Activated CD4-positive, alpha-beta T cell treated with anti-CD3 and anti-CD28 coated beads, Interleukin-2, Interleukin-6, amounts not matched to agents 100 ng/mL and 50 ng/mL, durations not matched to agents 16 hours and 8 hours (primary cell): ENCODE measurements around the gene RNPS1.

Source experiments
- DNase-seq: peaks from one replicate; pipeline ENCODE4 v3.0.0-alpha.2; 2020

The RNPS1 gene

GRCh38 chr16:2210386-2211365, 57.2 kb downstream of the RNPS1 start, which contains the start of gene BRICD5:
Gene BRICD5 (minus strand): TSS chr16:2210863. CDS start chr16:2210833, 30 bp downstream.
- DNase-seq: no peak

- no peak for DNase-seq
These were observed 58.0 kb downstream of the RNPS1 start for GRCh38 chr16:2210009-2210332.

GRCh38 chr16:2209258-2210008, 58.5 kb downstream of the RNPS1 start:
- DNase-seq: no peak

DNA sequence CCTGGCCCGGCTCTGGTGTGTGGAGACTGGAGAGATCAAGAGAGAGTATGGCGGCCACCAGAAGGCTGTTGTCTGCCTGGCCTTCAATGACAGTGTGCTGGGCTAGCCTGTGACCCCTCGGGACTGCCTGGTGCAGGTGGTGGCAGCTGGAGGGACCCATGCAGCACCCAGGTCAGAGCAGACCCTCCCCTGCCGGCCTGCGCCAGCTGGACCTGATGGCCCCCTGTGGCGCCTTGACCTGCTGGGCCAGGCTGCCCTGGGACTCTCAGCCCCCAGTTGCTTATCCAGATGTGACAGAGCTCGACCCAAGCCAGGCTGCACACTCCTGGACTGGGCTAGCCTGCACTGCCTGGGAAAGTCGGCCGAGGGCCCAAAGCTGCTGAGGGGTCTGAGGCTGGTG, 59.2 kb downstream of the RNPS1 start:
- DNase-seq: no peak

DNA sequence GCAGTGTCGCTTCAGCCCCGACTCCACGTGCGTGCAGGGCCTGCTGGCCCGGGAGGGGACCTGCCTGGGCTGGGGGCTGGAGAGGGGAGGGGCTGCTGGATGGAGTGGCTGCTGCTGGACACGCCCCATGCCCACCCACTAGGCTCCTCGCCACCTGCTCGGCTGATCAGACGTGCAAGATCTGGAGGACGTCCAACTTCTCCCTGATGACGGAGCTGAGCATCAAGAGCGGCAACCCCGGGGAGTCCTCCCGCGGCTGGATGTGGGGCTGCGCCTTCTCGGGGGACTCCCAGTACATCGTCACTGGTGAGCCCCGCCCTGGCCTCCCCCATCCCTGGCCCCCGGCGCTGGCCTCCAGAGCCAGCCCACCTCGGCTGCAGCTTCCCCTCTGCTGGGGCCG, 59.6 kb downstream of the RNPS1 start:
- DNase-seq: no peak

DNA sequence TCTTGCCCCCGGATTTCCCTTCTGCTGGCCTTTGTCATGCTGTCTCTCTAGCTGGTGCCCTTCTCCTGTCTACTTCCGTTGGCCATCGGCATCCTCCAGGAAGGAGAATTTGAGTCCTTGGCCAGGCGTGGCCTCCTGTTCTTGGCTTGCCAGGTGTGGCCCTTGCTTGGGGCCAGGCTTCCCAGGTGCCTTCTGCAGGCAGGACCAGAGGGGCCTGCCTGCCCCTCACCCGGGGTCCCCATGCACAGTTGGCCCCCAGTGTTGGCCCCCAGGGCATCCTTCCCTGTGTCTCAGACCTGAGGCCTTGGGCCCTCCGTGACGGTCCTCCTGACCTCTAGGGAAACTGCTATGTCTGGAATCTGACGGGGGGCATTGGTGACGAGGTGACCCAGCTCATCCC, 60.1 kb downstream of the RNPS1 start:
- DNase-seq: no peak

DNA sequence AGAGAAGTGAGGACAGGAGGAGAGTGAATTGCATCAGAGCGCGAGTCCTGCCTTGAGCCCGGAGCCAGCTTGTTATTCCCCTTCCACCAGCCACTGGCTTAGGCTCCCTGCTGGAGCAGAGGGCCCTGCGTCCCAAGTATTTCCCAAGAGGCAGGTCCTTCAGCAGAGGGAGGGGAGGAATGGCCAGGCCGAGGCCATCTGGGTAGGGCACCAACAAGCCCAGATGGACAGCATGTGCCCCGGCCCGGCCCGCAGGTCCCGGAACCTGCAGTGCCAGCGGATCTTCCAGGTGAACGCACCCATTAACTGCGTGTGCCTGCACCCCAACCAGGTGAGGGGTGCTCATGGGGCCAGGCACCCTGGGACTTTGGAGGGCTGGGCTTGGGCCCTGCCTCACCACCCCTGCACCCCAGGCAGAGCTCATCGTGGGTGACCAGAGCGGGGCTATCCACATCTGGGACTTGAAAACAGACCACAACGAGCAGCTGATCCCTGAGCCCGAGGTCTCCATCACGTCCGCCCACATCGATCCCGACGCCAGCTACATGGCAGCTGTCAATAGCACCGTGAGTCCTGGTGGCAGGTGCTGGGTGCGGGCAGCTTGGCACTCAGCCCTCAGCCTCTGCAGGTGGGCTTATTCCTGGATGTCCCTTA, 61.0 kb downstream of the RNPS1 start:
- no peak for DNase-seq

GRCh38 chr16:2206420-2206779, 61.5 kb downstream of the RNPS1 start:
- DNase-seq: no peak

DNA sequence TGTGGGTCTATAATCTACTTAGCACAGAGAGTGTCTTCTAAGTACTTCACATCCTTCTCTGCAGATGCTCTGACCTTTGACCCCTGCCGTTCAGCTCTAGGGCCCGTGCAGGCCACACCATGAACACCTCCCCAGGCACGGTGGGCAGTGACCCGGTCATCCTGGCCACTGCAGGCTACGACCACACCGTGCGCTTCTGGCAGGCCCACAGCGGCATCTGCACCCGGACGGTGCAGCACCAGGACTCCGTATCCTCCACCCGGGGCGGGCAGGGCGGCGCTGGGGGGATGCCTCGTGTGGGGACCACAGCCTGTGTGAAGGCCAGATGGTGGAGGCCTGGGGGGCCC, 62.0 kb downstream of the RNPS1 start:
- no peak for DNase-seq

DNA sequence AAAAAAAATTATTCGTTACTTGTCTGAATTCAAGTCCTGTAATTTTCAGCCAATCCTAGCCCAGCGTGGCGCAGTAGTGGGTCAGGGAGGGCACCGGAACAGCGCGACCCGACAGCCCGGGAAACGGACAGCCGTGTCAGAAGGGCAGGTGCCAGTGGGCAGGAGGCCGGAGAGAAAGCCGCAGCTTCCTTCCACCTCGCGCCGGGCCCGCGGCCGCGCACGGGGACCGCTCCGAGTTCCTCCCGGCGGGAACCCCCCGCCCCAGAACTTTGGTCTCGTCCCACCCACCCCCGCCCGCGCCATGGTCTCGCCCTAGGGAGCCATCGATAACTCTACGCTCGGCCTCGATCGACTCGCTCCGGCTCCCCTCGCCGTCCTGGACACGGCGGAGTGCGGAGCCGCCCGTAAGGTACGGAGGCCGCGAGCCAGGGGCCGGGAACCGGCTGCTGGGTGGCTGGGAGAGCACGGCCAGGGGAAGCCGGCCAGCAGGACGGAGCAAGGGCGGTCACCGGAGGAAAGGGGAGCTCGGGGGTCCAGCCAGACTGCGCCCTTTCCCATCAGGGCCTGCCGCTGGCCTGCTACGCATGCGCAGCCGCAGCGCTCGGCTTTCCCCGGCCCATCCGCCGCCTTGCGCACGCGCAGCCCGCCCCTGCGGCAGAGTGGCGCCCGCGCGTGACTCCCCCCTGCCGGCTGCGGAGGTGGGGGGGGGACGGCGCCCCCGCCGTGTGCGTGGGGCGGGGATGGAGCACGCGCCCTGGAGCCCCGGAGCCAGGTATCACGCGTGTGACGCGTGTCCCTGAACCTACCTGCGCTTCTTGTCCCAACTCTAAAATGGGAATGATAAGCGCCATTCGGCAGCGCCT, 62.6 kb downstream of the RNPS1 start, which contains the start of gene MLST8:
Gene MLST8 (plus strand): TSS at position 351 of the 863 bp plus-strand sequence. CDS start 632 bp downstream, outside the sequence.
- DNase-seq: peak; percentile 92

GRCh38 chr16:2204416-2205103, 63.4 kb downstream of the RNPS1 start:
- DNase-seq: no peak
